ENCODE data around the gene RELL2. TPM values are rescaled to one million over a fixed set of nuclear protein-coding genes. Genes with fewer than 3 reads are reported as not detected.

RELL2 gene
- total RNA-seq, 6 donors from 2014 or later: 2.6 to 9.4 (median 6.5) TPM

DNA sequence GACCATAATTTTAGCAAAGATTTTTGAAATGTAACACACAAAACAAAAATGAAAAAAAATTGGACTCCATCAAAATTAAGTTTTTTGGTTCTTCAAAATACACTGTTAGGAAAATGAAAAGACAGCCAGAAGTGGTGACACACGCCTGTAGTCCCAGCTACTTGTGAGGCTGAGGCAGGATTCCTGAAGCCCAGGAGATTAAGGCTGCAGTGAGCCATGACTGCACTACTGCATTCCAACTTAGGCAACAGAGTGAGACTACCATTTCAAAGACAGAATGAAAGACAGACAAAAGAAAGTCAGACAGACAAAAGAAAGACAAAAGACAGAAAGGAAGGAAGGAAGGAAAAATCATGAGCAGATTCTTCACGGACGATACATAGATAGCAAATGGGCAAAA lies 25.5 kb upstream of the RELL2 start:
- Histone ChIP-seq H3K4me1 (peaks cover 29 to 53% (median 38%) of the 10 kb centered on the region in 4 donors), H3K4me3 (no peak overlapping the region), H3K9me3 (no peaks in the 10 kb centered on the region), H3K27me3 (no peaks in the 10 kb centered on the region), H3K27ac (no peak overlapping the region), H3K36me3 (peaks cover 0 to 2% (median 0%) of the 10 kb centered on the region in 4 donors)
- no peak for TF ChIP-seq EP300 (IDR thresholded peaks at IDR 0.05)
- no peak for TF ChIP-seq POLR2A (IDR thresholded peaks at IDR 0.05)
- TF ChIP-seq, protein P1, sequence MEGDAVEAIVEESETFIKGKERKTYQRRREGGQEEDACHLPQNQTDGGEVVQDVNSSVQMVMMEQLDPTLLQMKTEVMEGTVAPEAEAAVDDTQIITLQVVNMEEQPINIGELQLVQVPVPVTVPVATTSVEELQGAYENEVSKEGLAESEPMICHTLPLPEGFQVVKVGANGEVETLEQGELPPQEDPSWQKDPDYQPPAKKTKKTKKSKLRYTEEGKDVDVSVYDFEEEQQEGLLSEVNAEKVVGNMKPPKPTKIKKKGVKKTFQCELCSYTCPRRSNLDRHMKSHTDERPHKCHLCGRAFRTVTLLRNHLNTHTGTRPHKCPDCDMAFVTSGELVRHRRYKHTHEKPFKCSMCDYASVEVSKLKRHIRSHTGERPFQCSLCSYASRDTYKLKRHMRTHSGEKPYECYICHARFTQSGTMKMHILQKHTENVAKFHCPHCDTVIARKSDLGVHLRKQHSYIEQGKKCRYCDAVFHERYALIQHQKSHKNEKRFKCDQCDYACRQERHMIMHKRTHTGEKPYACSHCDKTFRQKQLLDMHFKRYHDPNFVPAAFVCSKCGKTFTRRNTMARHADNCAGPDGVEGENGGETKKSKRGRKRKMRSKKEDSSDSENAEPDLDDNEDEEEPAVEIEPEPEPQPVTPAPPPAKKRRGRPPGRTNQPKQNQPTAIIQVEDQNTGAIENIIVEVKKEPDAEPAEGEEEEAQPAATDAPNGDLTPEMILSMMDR (IDR thresholded peaks at IDR 0.05): no peak
- no peak for TF ChIP-seq POLR2AphosphoS5 (IDR thresholded peaks at IDR 0.05)
- no peak for DNase-seq
- WGBS, 2 donors: 65 to 68% methylated on average over 3 of the region's 3 CpGs
- no peak for ATAC-seq (ENCODE audit: low FRiP score in 2 of 2)

DNA sequence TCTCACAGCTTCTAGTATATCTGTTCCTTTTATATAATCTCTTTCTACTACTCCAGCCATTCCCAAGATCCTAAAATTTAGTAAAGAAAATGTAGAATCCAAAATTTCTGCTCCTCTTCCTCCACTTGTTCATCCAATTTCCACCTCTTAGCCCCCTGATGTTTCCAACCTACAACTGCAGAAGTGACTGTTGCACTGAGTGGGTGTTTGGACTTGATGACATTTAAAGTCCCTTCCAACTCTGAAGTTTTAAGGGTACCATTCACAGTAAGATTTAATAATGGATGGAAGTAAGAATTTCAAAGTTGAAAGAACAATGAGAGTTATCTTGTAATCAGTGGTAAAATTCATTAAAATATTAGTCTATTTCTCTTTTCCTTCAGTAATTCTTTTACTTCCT lies 23.5 kb upstream of the RELL2 start:
- Histone ChIP-seq H3K9me3 (no peaks in the 10 kb centered on the region), H3K27me3 (no peaks in the 10 kb centered on the region), H3K4me1 (peaks cover 34 to 67% (median 48%) of the 10 kb centered on the region in 4 donors), H3K36me3 (peaks cover 0 to 2% (median 0%) of the 10 kb centered on the region in 4 donors), H3K27ac (no peak overlapping the region), H3K4me3 (no peak overlapping the region)
- TF ChIP-seq POLR2A (IDR thresholded peaks at IDR 0.05): no peak
- no peak for TF ChIP-seq EP300 (IDR thresholded peaks at IDR 0.05)
- TF ChIP-seq, protein P1 (IDR thresholded peaks at IDR 0.05): no peak
- TF ChIP-seq POLR2AphosphoS5 (IDR thresholded peaks at IDR 0.05): no peak
- ATAC-seq (ENCODE audit: low FRiP score in 2 of 2) (no peak), DNase-seq (no peak)

DNA sequence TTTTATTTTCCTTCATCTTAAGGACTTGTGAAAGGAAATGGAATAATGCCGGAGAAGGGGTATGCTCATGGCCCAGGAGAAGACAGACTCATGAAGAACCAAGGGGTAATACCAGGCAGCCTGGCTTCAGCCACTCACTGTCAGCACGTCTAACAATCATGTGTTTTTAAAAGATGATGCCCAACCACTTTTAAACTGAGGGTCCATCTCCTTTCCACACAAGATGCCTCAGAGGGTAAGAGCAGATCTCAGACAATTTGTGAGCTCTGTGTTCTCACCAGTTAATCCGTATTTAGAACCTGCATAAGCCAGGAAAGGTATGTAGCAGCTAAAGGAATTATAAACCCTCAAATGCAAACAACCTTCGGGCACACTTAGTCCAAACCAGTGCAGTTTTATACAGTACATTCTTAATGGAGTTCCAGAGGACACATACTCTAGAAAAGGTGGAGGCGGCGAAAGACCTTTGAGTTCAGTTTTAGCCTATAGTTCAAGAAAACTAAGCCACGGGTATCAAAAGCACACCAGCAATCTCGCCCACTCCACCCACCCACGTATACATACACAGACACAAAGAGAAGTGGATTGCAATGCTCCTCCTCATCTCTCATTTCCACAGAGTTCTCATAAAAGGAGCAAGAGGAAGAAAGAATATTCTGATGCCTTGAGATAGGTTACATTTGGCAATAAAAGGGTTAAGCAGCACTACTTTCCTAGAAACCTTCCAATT lies 20.6 kb upstream of the RELL2 start:
- TF ChIP-seq, protein P1 (IDR thresholded peaks at IDR 0.05): no peak
- TF ChIP-seq POLR2AphosphoS5 (IDR thresholded peaks at IDR 0.05) (no peak), POLR2A (IDR thresholded peaks at IDR 0.05) (no peak), EP300 (IDR thresholded peaks at IDR 0.05) (no peak)
- Histone ChIP-seq H3K36me3 (peaks cover 0 to 17% (median 4%) of the 10 kb centered on the region in 4 donors), H3K27me3 (no peaks in the 10 kb centered on the region), H3K4me3 (peak overlapping the region in 2 of 4 donors; percentile 1 to 70), H3K27ac (peak overlapping the region in 3 of 4 donors; percentile 97 to 98 (median 97)), H3K9me3 (no peaks in the 10 kb centered on the region), H3K4me1 (peaks cover 26 to 48% (median 40%) of the 10 kb centered on the region in 4 donors)
- DNase-seq (no peak), ATAC-seq (ENCODE audit: low FRiP score in 2 of 2) (no peak)
- WGBS, 2 donors: 54 to 65% methylated on average over 9 of the region's 9 CpGs

DNA sequence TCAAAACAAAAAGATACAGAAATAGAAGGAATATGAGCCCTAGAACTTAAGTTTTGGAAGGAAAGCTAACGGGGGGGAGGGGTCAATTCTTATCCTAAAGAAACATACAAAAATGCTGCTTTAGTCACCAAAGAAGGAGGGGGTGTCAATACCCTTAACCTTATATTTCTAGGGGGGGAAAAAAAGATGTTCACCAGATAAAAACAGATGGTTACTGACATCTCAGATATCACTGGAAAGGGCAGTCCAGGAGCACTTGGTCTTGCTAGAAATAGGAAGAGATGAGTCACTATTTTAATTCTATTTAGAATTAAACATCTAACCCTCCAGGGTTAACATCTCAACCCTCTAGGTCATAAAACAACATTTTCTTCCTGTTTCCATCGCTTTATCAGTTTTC lies 19.7 kb upstream of the RELL2 start:
- 31 to 40% methylated on average over 2 of the region's 2 CpGs for WGBS, 2 donors
- H3K4me1 ChIP-seq: peaks cover 26 to 43% (median 40%) of the 10 kb centered on the region in 4 donors
- H3K27ac ChIP-seq: peak overlapping the region; percentile 95 to 98 (median 97)

More for the DNA sequence above, 19.7 kb upstream of the RELL2 start:
- no peaks in the 10 kb centered on the region for H3K27me3 ChIP-seq
- TF ChIP-seq, protein P1 (IDR thresholded peaks at IDR 0.05): no peak
- ATAC-seq (ENCODE audit: low FRiP score in 2 of 2) (no peak), DNase-seq (no peak)
- no peaks in the 10 kb centered on the region for H3K9me3 ChIP-seq
- H3K36me3 ChIP-seq: peaks cover 0 to 24% (median 11%) of the 10 kb centered on the region in 4 donors
- H3K4me3 ChIP-seq: peak overlapping the region in 3 of 4 donors; percentile 70 to 94 (median 92)
